Mesodermal cell (in vitro differentiated cells): ENCODE measurements around the gene STRADA.
"Not testable (repeated sequence)": the region's sequence is repeated elsewhere in the genome, so short reads cannot be mapped to it uniquely, and the experiment has no call there.

ENCODE experiments used
- H3K27ac ChIP-seq: 2 replicates; pipeline ENCODE4 v1.7.0; 2013; ENCODE audit warnings: mild to moderate bottlenecking, low read depth, low read length, moderate library complexity; ENCODE audit not compliant: severe bottlenecking
- H3K36me3 ChIP-seq: 2 replicates; pipeline ENCODE4 v1.7.1; 2013; ENCODE audit warnings: mild to moderate bottlenecking, low read length, moderate library complexity; ENCODE audit not compliant: control insufficient read depth, insufficient read depth
- H3K4me1 ChIP-seq: one replicate; pipeline ENCODE4 v1.7.1; 2013; ENCODE audit warnings: mild to moderate bottlenecking, low read length; ENCODE audit not compliant: insufficient read depth, control insufficient read depth, poor library complexity, severe bottlenecking
- H3K4me3 ChIP-seq: 2 replicates; pipeline ENCODE4 v1.7.0; 2013; ENCODE audit warnings: low read length, control low read depth, mild to moderate bottlenecking; ENCODE audit not compliant: insufficient read depth, poor library complexity, severe bottlenecking; ENCODE audit errors: extremely low read depth
- H3K9me3 ChIP-seq: 2 replicates; pipeline ENCODE4 v1.7.1; 2013; ENCODE audit warnings: mild to moderate bottlenecking, low read length, moderate library complexity; ENCODE audit not compliant: control insufficient read depth
- WGBS, 2 experiments: methylation state at CpG; one replicate each; pipeline ENCODE4 v1.1.5; 2013; ENCODE audit warnings: missing lambda C conversion rate in 2 of 2; ENCODE audit not compliant: insufficient coverage in 2 of 2; 5-methylcytosine and 5-hydroxymethylcytosine counted together

Gene STRADA

GRCh38 chr17:63754046-63754445, 12.4 kb upstream of the STRADA start:
- Histone ChIP-seq H3K27ac (no peak overlapping the region), H3K4me3 (no peak overlapping the region), H3K9me3 (no peaks in the 10 kb centered on the region), H3K4me1 (no peaks in the 10 kb centered on the region), H3K36me3 (peaks cover 90% of the 10 kb centered on the region)
- WGBS, 2 experiments = 100% methylated on average over 1 to 2 of the region's 3 CpGs

- Histone ChIP-seq H3K9me3 (no peaks in the 10 kb centered on the region), H3K4me3 (no peak overlapping the region), H3K36me3 (peaks cover 92% of the 10 kb centered on the region), H3K27ac (no peak overlapping the region), H3K4me1 (no peaks in the 10 kb centered on the region)
- WGBS, 2 experiments = 100% methylated on average over 1 of the region's 1 CpG; no CpG with 5 or more reads in 1 of the 2 experiments
Observed at GRCh38 chr17:63753215-63753614, 11.6 kb upstream of the STRADA start.

- Histone ChIP-seq H3K36me3 (peaks cover 92% of the 10 kb centered on the region), H3K4me3 (no peak overlapping the region), H3K4me1 (no peaks in the 10 kb centered on the region), H3K9me3 (no peaks in the 10 kb centered on the region), H3K27ac (no peak overlapping the region)
- 100% methylated on average over 1 of the region's 1 CpG for WGBS, 2 experiments
Observed at GRCh38 chr17:63752707-63753106, 11.1 kb upstream of the STRADA start.

GRCh38 chr17:63751806-63752205, 10.2 kb upstream of the STRADA start:
- H3K9me3 ChIP-seq = no peaks in the 10 kb centered on the region
- H3K4me3 ChIP-seq = no peak overlapping the region
- H3K36me3 ChIP-seq = peaks cover 86% of the 10 kb centered on the region
- no peaks in the 10 kb centered on the region for H3K4me1 ChIP-seq
- 92 to 94% methylated on average over 7 to 8 of the region's 8 CpGs for WGBS, 2 experiments
- no peak overlapping the region for H3K27ac ChIP-seq

GRCh38 chr17:63741143-63741407, 524 bp downstream of the STRADA start:
- Histone ChIP-seq H3K4me3 (peak overlapping the region; percentile 93), H3K4me1 (peaks cover 3% of the 10 kb centered on the region), H3K27ac (peak overlapping the region; percentile 73), H3K9me3 (no peaks in the 10 kb centered on the region), H3K36me3 (peaks cover 12% of the 10 kb centered on the region)
- 0% methylated on average over 10 to 11 of the region's 14 CpGs for WGBS, 2 experiments

GRCh38 chr17:63740464-63741142, 996 bp downstream of the STRADA start:
- Histone ChIP-seq H3K4me3 (peak overlapping the region; percentile 93), H3K36me3 (peaks cover 8% of the 10 kb centered on the region), H3K4me1 (peaks cover 3% of the 10 kb centered on the region), H3K27ac (peak overlapping the region; percentile 73), H3K9me3 (no peaks in the 10 kb centered on the region)
- WGBS, 2 experiments = 50% methylated on average over 2 of the region's 12 CpGs; no CpG with 5 or more reads in 1 of the 2 experiments

- 99 to 100% methylated on average over 7 of the region's 8 CpGs for WGBS, 2 experiments
- H3K4me1 ChIP-seq = peaks cover 3% of the 10 kb centered on the region
- no peak overlapping the region for H3K4me3 ChIP-seq
- peaks cover 9% of the 10 kb centered on the region for H3K36me3 ChIP-seq
- no peak overlapping the region for H3K27ac ChIP-seq
- no peaks in the 10 kb centered on the region for H3K9me3 ChIP-seq
Observed at GRCh38 chr17:63735691-63736090, 5.9 kb downstream of the STRADA start.

GRCh38 chr17:63722403-63722802, 19.2 kb downstream of the STRADA start:
- WGBS, 2 experiments = 85% methylated on average over 2 of the region's 2 CpGs; no CpG with 5 or more reads in 1 of the 2 experiments
- no peaks in the 10 kb centered on the region for H3K9me3 ChIP-seq
- no peak overlapping the region for H3K27ac ChIP-seq
- H3K4me1 ChIP-seq = no peaks in the 10 kb centered on the region
- H3K36me3 ChIP-seq = peaks cover 23% of the 10 kb centered on the region
- H3K4me3 ChIP-seq = no peak overlapping the region

- H3K9me3 ChIP-seq, H3K4me1 ChIP-seq, H3K4me3 ChIP-seq, H3K27ac ChIP-seq: not testable (repeated sequence)
- WGBS, 2 experiments = 87 to 97% methylated on average over 4 of the region's 5 CpGs
- H3K36me3 ChIP-seq = peaks cover 17% of the 10 kb centered on the region
Observed at GRCh38 chr17:63720194-63720593, 21.4 kb downstream of the STRADA start.

GRCh38 chr17:63718988-63719387, 22.6 kb downstream of the STRADA start:
- no peaks in the 10 kb centered on the region for H3K4me1 ChIP-seq
- peaks cover 11% of the 10 kb centered on the region for H3K36me3 ChIP-seq
- 96% methylated on average over 3 to 4 of the region's 5 CpGs for WGBS, 2 experiments
- no peak overlapping the region for H3K27ac ChIP-seq
- no peak overlapping the region for H3K4me3 ChIP-seq
- H3K9me3 ChIP-seq = no peaks in the 10 kb centered on the region

GRCh38 chr17:63716426-63716825, 25.2 kb downstream of the STRADA start:
- Histone ChIP-seq H3K4me3 (no peak overlapping the region), H3K36me3 (peaks cover 31% of the 10 kb centered on the region), H3K4me1 (no peaks in the 10 kb centered on the region), H3K27ac (no peak overlapping the region), H3K9me3 (no peaks in the 10 kb centered on the region)
- 90 to 94% methylated on average over 3 of the region's 3 CpGs for WGBS, 2 experiments
